Hepatocyte (in vitro differentiated cells): ENCODE data around the gene ERCC1. TPM values are rescaled to one million over a fixed set of nuclear protein-coding genes. Genes with fewer than 3 reads are reported as not detected.
A peak's percentile ranks its signal among the peaks of the same experiment; 100 is the strongest.

Experiments used
- DNase-seq: peaks from one replicate; pipeline ENCODE4 v3.0.0-alpha.2; 2016; ENCODE audit warnings: low spot score
- H2AFZ ChIP-seq: fragments of 200-600 bp; sonication (generic); 2 replicates; pipeline ENCODE4 v1.6.0; 2016; ENCODE audit warnings: antibody characterized with exemption, mild to moderate bottlenecking
- H3K27ac ChIP-seq: fragments of 200-600 bp; sonication (generic); 2 replicates; pipeline ENCODE4 v1.5.1; 2016; ENCODE audit warnings: mild to moderate bottlenecking
- H3K27me3 ChIP-seq: fragments of 200-600 bp; sonication (generic); 2 replicates; pipeline ENCODE4 v1.6.1; 2016
- H3K36me3 ChIP-seq: fragments of 200-600 bp; sonication (generic); replicated peaks from 2 replicates; pipeline ENCODE4 v1.5.1; 2016; ENCODE audit warnings: low read depth; ENCODE audit not compliant: insufficient read depth
- H3K4me1 ChIP-seq: fragments of 200-600 bp; sonication (generic); 2 replicates; pipeline ENCODE4 v1.5.1; 2016; ENCODE audit warnings: mild to moderate bottlenecking, moderate library complexity; ENCODE audit not compliant: insufficient read depth
- H3K4me2 ChIP-seq: fragments of 200-600 bp; sonication (generic); 2 replicates; pipeline ENCODE4 v1.6.0; 2016
- H3K4me3 ChIP-seq: fragments of 200-600 bp; sonication (generic); 2 replicates; pipeline ENCODE4 v1.5.1; 2016; ENCODE audit warnings: mild to moderate bottlenecking
- H3K79me2 ChIP-seq: fragments of 200-600 bp; sonication (generic); 2 replicates; pipeline ENCODE4 v1.6.0; 2017; ENCODE audit warnings: mild to moderate bottlenecking
- H3K9me2 ChIP-seq: fragments of 200-600 bp; sonication (generic); replicated peaks from 2 replicates; pipeline ENCODE4 v1.6.0; 2017; ENCODE audit warnings: mild to moderate bottlenecking; ENCODE audit not compliant: insufficient read depth
- H3K9me3 ChIP-seq: fragments of 200-600 bp; sonication (generic); 2 replicates; pipeline ENCODE4 v1.5.1; 2016; ENCODE audit warnings: low read depth, mild to moderate bottlenecking
- H4K20me1 ChIP-seq: fragments of 200-600 bp; sonication (generic); 2 replicates; pipeline ENCODE4 v1.6.0; 2016; ENCODE audit warnings: mild to moderate bottlenecking; ENCODE audit not compliant: insufficient read depth, poor library complexity, severe bottlenecking
- EZH2 ChIP-seq: fragments of 200-600 bp; sonication (generic); IDR thresholded peaks from 2 replicates; pipeline ENCODE4 v1.6.1; 2016; ENCODE audit warnings: antibody characterized with exemption, mild to moderate bottlenecking, borderline replicate concordance
- EZH2phosphoT487 ChIP-seq: fragments of 200-600 bp; sonication (generic); IDR thresholded peaks from one replicate; pipeline ENCODE4 v1.6.1; 2018; ENCODE audit warnings: antibody characterized with exemption, mild to moderate bottlenecking, low read depth, moderate library complexity; ENCODE audit not compliant: unreplicated experiment, severe bottlenecking
- WGBS: methylation state at CpG from one replicate; pipeline ENCODE4 v1.1.6; 2016; ENCODE audit warnings: low lambda C conversion rate; ENCODE audit errors: missing lambda C conversion rate; 5-methylcytosine and 5-hydroxymethylcytosine counted together
- polyA plus RNA-seq: library from polyadenylated mRNA; unstranded; fragments of >200 nt; fragmentation: Nextera tagmentation; extraction: Ambion mirVana; gene quantifications from 2 replicates; pipeline ENCODE4 v1.2.1, GENCODE V29; 2016
- total RNA-seq: library from RNA; depleted of rRNA; stranded (reverse); fragments of >200 nt; gene quantifications from 2 replicates; pipeline ENCODE4 v1.2.3, GENCODE V29; 2014
- TF ChIP-seq, protein P1 (sequence below): fragments of 200-600 bp; sonication (generic); IDR thresholded peaks from 2 replicates; pipeline ENCODE4 v1.5.1; 2016; ENCODE audit warnings: antibody characterized with exemption, mild to moderate bottlenecking; ENCODE audit not compliant: poor library complexity

ERCC1 gene
- total and polyA plus RNA-seq, 2 experiments from 2014 or later, result 42.5 to 66.7 TPM

DNA sequence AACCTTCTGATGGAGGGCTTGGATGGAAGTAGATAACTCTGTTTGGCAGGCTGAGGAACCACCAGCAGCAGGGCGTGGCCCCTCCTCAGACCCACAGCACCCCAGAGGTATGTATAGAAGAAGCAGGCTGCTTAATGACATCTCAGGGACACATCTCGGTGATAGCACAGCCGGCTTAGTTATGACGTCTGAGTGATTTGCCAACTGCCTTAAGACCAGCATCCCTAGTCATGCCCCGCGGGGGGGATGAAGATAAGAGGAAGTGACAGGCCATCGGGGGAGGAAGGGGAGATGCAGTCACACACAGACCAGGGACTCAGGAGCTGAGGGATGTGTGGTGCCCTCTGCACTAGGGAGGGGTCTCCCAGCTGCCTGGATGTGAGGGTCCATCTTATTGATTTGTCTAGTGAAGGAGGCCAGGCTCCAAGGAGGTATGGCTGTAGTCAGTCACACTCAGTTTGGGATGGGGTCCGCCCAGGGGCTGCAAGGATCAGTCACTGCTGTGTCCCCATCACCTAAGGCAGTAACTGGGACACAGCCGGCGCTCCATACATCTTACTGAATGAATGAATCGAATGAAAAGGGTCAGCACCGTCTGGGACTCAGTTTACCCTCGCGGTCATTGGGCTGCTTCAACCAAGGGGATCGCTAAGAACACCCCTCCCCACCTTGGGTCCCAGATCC, 19.2 kb upstream of the ERCC1 start:
- peak; percentile 63 for DNase-seq
- H3K9me2 ChIP-seq, result no peaks in the 10 kb centered on the region
- H3K4me1 ChIP-seq, result peaks cover 18% of the 10 kb centered on the region
- no peaks in the 10 kb centered on the region for H3K27me3 ChIP-seq
- TF ChIP-seq, protein P1, sequence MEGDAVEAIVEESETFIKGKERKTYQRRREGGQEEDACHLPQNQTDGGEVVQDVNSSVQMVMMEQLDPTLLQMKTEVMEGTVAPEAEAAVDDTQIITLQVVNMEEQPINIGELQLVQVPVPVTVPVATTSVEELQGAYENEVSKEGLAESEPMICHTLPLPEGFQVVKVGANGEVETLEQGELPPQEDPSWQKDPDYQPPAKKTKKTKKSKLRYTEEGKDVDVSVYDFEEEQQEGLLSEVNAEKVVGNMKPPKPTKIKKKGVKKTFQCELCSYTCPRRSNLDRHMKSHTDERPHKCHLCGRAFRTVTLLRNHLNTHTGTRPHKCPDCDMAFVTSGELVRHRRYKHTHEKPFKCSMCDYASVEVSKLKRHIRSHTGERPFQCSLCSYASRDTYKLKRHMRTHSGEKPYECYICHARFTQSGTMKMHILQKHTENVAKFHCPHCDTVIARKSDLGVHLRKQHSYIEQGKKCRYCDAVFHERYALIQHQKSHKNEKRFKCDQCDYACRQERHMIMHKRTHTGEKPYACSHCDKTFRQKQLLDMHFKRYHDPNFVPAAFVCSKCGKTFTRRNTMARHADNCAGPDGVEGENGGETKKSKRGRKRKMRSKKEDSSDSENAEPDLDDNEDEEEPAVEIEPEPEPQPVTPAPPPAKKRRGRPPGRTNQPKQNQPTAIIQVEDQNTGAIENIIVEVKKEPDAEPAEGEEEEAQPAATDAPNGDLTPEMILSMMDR, result no peak
- TF ChIP-seq EZH2 (no peak), EZH2phosphoT487 (no peak)
- no peaks in the 10 kb centered on the region for H3K36me3 ChIP-seq
- H3K9me3 ChIP-seq, result no peaks in the 10 kb centered on the region
- H3K4me3 ChIP-seq, result no peak overlapping the region
- H3K4me2 ChIP-seq, result peak overlapping the region; percentile 86
- H3K27ac ChIP-seq, result peak overlapping the region; percentile 36
- H2AFZ ChIP-seq, result no peak overlapping the region
- H4K20me1 ChIP-seq, result no peaks in the 10 kb centered on the region
- 20% methylated on average over 15 of the region's 15 CpGs for WGBS
- no peaks in the 10 kb centered on the region for H3K79me2 ChIP-seq

DNA sequence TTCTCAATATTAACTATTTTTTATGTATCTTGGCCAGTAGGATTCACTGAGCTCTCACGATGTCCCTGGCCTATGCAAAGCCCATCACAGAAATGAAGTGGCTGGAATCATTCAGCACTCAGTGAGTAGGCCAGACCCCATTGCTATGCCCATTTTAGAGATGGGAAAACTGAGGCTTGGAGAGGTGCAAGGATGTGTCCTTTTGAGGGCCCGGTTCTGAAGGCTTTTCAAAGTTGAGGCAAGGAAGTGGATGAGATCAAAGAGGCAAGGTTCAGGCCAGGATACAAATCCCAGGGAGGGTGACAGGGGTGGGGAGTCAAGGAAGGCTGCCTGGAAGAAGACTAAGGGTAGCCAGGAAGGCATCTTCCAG, 18.7 kb upstream of the ERCC1 start:
- no peaks in the 10 kb centered on the region for H3K9me2 ChIP-seq
- H4K20me1 ChIP-seq, result no peaks in the 10 kb centered on the region
- H3K4me2 ChIP-seq, result no peak overlapping the region
- H3K4me3 ChIP-seq, result no peak overlapping the region
- no peak overlapping the region for H2AFZ ChIP-seq
- peak overlapping the region; percentile 36 for H3K27ac ChIP-seq
- H3K79me2 ChIP-seq, result no peaks in the 10 kb centered on the region
- H3K36me3 ChIP-seq, result no peaks in the 10 kb centered on the region
- H3K9me3 ChIP-seq, result no peaks in the 10 kb centered on the region
- TF ChIP-seq EZH2phosphoT487 (no peak), EZH2 (no peak)
- TF ChIP-seq, protein P1, result no peak
- H3K27me3 ChIP-seq, result no peaks in the 10 kb centered on the region
- H3K4me1 ChIP-seq, result peaks cover 18% of the 10 kb centered on the region
- no peak for DNase-seq
- 87% methylated on average over 2 of the region's 2 CpGs for whole genome bisulfite sequencing

DNA sequence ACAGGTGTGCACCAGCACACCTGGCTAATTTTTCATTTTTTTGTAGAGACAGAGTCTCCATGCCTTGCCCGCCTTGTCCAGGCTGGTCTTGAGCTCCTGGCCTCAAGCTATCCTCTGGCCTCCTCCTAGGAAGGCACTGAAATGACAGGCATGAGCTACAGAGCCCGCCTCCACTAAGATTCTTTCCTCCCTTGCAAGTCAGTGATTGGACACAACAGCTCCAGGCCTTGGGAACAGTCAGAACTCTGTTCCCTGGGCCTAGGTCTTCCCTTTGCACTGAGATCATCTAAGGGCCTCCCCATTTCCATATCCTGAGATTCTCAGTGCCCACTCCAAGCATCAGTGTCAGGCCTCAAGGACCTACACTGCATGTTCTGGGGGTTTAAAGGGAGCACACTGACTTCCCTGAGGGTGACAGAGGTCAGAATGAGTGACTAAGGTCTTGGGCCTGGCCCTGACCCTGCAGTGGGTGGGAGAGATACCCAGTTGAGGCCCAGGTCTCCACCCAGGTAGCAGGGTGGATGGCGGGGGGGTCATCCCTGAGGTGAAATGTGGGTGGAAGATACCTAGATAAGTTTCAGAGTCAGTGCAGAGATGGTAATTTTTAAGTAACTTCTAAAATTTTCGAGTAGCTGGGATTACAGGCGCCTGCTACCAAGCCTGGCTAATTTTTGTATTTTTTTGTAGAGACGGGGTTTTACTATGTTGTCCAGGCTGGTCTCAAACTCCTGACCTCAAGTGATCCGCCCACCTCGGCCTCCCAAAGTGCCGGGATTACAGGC, 17.3 kb upstream of the ERCC1 start:
- 97% methylated on average over 9 of the region's 9 CpGs for WGBS
- peak; percentile 43 for DNase-seq
- no peak overlapping the region for H3K4me2 ChIP-seq
- H3K9me2 ChIP-seq, result no peaks in the 10 kb centered on the region
- peak overlapping the region; percentile 87 for H3K27ac ChIP-seq
- H4K20me1 ChIP-seq, result no peaks in the 10 kb centered on the region
- H3K79me2 ChIP-seq, result no peaks in the 10 kb centered on the region
- H3K4me3 ChIP-seq, result no peak overlapping the region
- H3K27me3 ChIP-seq, result no peaks in the 10 kb centered on the region
- no peak overlapping the region for H2AFZ ChIP-seq
- H3K36me3 ChIP-seq, result no peaks in the 10 kb centered on the region
- H3K4me1 ChIP-seq, result peaks cover 18% of the 10 kb centered on the region
- TF ChIP-seq EZH2phosphoT487 (no peak), EZH2 (no peak)
- TF ChIP-seq, protein P1, result no peak
- no peaks in the 10 kb centered on the region for H3K9me3 ChIP-seq
